ENCODE results near the gene NIPAL3. TPM values are rescaled to one million over a fixed set of nuclear protein-coding genes. Genes with fewer than 3 reads are reported as not detected.
"Not testable (repeated sequence)": the region's sequence is repeated elsewhere in the genome, so short reads cannot be mapped to it uniquely, and the experiment has no call there.

The NIPAL3 gene
- total and polyA plus RNA-seq, 3 donors from 2014 or later, result 11.2 to 46.0 (median 33.1) TPM

DNA sequence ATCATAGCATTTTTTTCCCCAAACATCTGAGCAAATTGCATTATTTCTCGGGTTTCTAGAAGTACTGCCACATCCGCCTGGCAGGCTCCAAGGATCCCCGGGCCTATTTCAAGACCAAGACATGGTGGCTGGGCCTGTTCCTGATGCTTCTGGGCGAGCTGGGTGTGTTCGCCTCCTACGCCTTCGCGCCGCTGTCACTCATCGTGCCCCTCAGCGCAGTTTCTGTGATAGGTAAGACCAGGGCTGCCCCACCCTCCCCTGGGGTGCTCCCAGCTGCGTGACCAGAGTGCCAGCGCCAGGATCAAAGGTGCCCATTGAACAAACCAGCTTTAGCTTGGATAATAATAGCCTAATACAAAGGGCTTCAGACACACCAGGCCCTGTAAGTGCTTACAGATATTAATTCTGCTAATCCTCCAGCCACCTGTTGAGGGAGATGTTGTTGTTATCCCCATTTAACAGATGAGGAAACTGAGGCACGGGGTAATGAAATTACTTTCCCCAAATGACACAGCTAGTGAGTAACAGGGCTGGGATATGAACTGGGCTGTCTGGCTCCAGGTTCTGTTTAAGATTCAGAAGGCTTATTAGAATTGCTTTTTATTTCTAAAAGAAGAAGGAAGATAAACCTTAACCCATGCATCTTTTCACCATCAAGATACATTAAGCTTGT, 26.5 kb downstream of the NIPAL3 start:
- TF ChIP-seq, protein P1, sequence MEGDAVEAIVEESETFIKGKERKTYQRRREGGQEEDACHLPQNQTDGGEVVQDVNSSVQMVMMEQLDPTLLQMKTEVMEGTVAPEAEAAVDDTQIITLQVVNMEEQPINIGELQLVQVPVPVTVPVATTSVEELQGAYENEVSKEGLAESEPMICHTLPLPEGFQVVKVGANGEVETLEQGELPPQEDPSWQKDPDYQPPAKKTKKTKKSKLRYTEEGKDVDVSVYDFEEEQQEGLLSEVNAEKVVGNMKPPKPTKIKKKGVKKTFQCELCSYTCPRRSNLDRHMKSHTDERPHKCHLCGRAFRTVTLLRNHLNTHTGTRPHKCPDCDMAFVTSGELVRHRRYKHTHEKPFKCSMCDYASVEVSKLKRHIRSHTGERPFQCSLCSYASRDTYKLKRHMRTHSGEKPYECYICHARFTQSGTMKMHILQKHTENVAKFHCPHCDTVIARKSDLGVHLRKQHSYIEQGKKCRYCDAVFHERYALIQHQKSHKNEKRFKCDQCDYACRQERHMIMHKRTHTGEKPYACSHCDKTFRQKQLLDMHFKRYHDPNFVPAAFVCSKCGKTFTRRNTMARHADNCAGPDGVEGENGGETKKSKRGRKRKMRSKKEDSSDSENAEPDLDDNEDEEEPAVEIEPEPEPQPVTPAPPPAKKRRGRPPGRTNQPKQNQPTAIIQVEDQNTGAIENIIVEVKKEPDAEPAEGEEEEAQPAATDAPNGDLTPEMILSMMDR (IDR thresholded peaks at IDR 0.05), result no peak
- TF ChIP-seq POLR2A (IDR thresholded peaks at IDR 0.05), result no peak
- H3K4me3 ChIP-seq, result no peak overlapping the region

GRCh38 chr1:24442764-24443163, 27.2 kb downstream of the NIPAL3 start:
- peaks cover 15% of the 10 kb centered on the region for H3K4me1 ChIP-seq
- no peak for DNase-seq
- no peak overlapping the region for H3K27ac ChIP-seq
- no peaks in the 10 kb centered on the region for H3K36me3 ChIP-seq (ENCODE audit: low read depth, missing control alignments)
- no peak for TF ChIP-seq POLR2A (IDR thresholded peaks at IDR 0.05)
- TF ChIP-seq, protein P1 (IDR thresholded peaks at IDR 0.05), result no peak
- no peak overlapping the region for H3K4me3 ChIP-seq
- no peaks in the 10 kb centered on the region for H3K9me3 ChIP-seq
- H3K27me3 ChIP-seq, result no peaks in the 10 kb centered on the region
- intact Hi-C loops (cut with DNase I; ENCODE audit: low total_unique reads), result no loop called here

More for the DNA sequence above, 26.5 kb downstream of the NIPAL3 start:
- no peak for DNase-seq
- no peaks in the 10 kb centered on the region for H3K27me3 ChIP-seq
- H3K9me3 ChIP-seq, result no peaks in the 10 kb centered on the region
- no peaks in the 10 kb centered on the region for H3K36me3 ChIP-seq (ENCODE audit: low read depth, missing control alignments)
- intact Hi-C loops (cut with DNase I; ENCODE audit: low total_unique reads), result no loop called here
- no peak overlapping the region for H3K27ac ChIP-seq
- 96% methylated on average over 14 of the region's 14 CpGs for WGBS, 2 donors
- H3K4me1 ChIP-seq, result peaks cover 15% of the 10 kb centered on the region

DNA sequence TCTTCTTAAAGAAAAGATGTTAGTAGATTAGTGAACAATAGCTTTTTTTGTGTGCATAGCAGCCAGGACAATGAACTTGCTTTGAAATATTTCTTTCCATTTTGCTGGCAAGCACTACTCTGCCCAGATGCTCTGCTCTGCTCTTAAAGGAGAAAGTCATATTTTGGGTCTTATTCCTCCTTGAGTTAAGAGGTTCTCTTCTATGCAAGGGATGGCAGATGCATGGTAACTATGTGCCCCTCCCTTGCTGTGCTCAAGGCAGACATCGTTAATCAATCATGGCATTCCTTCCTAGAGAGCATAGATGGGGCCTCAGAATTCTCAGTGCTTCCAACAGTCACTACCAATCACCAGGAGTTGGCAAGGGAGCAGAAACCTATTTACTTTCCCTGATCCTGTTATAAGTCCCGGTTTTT, 27.6 kb downstream of the NIPAL3 start:
- peak; percentile 36 for DNase-seq
- Histone ChIP-seq H3K27ac (no peak overlapping the region), H3K9me3 (no peaks in the 10 kb centered on the region), H3K36me3 (ENCODE audit: low read depth, missing control alignments) (no peaks in the 10 kb centered on the region), H3K27me3 (no peaks in the 10 kb centered on the region), H3K4me3 (no peak overlapping the region), H3K4me1 (peaks cover 13% of the 10 kb centered on the region)
- intact Hi-C loops (cut with DNase I; ENCODE audit: low total_unique reads), result no loop called here
- TF ChIP-seq, protein P1 (IDR thresholded peaks at IDR 0.05), result no peak
- no peak for TF ChIP-seq POLR2A (IDR thresholded peaks at IDR 0.05)
- 36 to 40% methylated on average over 2 of the region's 2 CpGs for WGBS, 2 donors

DNA sequence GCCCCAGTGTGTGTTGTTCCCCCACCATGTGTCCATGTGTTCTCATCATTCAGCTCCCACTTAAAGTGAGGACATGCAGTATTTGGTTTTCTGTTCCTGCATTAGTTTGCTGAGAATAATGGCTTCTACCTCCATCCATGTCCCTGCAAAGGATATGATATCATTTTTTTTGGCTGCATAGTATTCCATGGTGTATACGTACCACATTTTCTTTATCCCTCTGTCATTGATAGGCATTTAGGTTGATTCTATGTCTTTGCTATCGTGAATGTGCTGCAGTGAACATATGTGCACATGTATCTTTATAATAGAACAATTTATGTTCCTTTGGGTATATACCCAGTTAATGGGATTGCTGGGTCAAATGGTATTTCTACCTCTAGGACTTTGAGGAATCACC, 30.8 kb downstream of the NIPAL3 start:
- DNase-seq; H3K36me3 ChIP-seq (ENCODE audit: low read depth, missing control alignments); H3K4me1 ChIP-seq; intact Hi-C loops (cut with DNase I; ENCODE audit: low total_unique reads); H3K4me3 ChIP-seq; H3K9me3 ChIP-seq; H3K27me3 ChIP-seq; H3K27ac ChIP-seq: not testable (repeated sequence)
- 93 to 100% methylated on average over 2 of the region's 2 CpGs for WGBS, 2 donors

DNA sequence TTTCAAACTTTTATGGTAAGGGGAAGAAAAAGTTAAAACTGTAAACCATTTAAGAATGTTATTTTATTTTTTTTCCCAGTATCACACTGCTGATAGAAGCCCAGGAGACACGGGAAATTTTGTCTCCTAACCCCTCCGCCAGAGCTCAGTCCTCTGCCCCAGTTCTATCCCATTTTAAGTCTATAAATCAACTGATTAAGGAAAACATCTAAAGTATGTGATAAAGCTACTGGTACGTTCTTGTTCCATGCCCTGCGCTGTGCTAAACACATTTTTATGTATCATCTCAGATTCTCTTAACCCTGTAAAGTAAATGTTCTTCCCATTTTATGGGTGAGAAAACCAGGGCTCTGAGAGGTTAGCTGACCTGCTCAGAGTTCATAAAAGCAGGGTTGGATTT, 34.7 kb downstream of the NIPAL3 start:
- intact Hi-C loops (cut with DNase I; ENCODE audit: low total_unique reads), result no loop called here
- Histone ChIP-seq H3K36me3 (ENCODE audit: low read depth, missing control alignments) (no peaks in the 10 kb centered on the region), H3K27me3 (no peaks in the 10 kb centered on the region), H3K4me3 (no peak overlapping the region), H3K27ac (no peak overlapping the region), H3K9me3 (no peaks in the 10 kb centered on the region), H3K4me1 (no peaks in the 10 kb centered on the region)
- no peak for TF ChIP-seq POLR2A (IDR thresholded peaks at IDR 0.05)
- TF ChIP-seq, protein P1 (IDR thresholded peaks at IDR 0.05), result no peak
- no peak for DNase-seq
- 67 to 85% methylated on average over 4 of the region's 4 CpGs for WGBS, 2 donors

All from testis (tissue), 3 donors.